ENCODE measurements around the gene P2RX1.

The P2RX1 gene

DNA sequence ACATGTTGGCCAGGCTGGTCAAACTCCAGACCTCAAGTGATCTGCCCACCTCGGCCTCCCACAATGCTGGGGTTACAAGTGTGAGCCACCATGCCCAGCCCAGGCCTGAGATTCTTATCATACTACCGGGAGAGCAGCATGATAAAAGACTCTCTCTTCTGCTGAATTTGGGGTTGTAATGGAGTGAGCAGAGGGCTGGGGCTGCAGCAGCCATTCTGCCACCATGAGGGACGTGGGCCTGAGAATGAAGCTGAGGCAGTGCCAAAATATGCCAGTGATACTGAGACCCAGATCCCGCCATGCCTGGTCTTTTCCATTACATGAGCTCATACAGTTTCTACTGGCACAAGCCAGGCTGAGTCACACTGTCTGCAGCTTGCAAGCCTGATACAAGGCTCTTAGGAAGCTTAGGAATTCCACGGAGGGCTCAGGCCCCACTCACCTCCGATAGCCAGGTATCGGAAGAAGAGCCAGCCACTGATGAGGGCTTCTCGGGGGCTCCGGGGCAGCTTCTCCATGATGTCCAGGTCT is 19.6 kb upstream of the P2RX1 start:
- H3K36me3 ChIP-seq (ENCODE audit: low read length): peaks cover 4% of the 10 kb centered on the region; the same call in 1 of the 2 replicates
- no peak overlapping the region for H2AFZ ChIP-seq (ENCODE audit: low read depth, low read length, severe bottlenecking)
- 0 out of 2 replicates have a peak, but pooled peaks cover 3% of the 10 kb centered on the region for H3F3A ChIP-seq (ENCODE audit: insufficient read depth)
- H3K4me3 ChIP-seq (ENCODE audit: insufficient read depth, low read length, poor library complexity, severe bottlenecking): no peak overlapping the region
- no peaks in the 10 kb centered on the region for H3K9me3 ChIP-seq (ENCODE audit: insufficient read depth, low read length)
- no peaks in the 10 kb centered on the region for H3K79me2 ChIP-seq (ENCODE audit: insufficient read depth, low read length)
- H3K27me3 ChIP-seq (ENCODE audit: low read length): no peaks in the 10 kb centered on the region
- TF ChIP-seq, protein P1, sequence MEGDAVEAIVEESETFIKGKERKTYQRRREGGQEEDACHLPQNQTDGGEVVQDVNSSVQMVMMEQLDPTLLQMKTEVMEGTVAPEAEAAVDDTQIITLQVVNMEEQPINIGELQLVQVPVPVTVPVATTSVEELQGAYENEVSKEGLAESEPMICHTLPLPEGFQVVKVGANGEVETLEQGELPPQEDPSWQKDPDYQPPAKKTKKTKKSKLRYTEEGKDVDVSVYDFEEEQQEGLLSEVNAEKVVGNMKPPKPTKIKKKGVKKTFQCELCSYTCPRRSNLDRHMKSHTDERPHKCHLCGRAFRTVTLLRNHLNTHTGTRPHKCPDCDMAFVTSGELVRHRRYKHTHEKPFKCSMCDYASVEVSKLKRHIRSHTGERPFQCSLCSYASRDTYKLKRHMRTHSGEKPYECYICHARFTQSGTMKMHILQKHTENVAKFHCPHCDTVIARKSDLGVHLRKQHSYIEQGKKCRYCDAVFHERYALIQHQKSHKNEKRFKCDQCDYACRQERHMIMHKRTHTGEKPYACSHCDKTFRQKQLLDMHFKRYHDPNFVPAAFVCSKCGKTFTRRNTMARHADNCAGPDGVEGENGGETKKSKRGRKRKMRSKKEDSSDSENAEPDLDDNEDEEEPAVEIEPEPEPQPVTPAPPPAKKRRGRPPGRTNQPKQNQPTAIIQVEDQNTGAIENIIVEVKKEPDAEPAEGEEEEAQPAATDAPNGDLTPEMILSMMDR (IDR thresholded peaks at IDR 0.05; ENCODE audit: insufficient read depth, low read length, poor library complexity, severe bottlenecking): no peak
- TF ChIP-seq EZH2phosphoT487 (conservative IDR thresholded peaks at IDR 0.05; ENCODE audit: low read length): no peak
- H3K9me2 ChIP-seq (replicated peaks; ENCODE audit: insufficient read depth, low read length): no peaks in the 10 kb centered on the region
- H3K4me2 ChIP-seq (ENCODE audit: low read depth, low read length, poor library complexity, severe bottlenecking): no peak overlapping the region
- H3K27ac ChIP-seq (ENCODE audit: low read depth, low read length): no peak overlapping the region
- no peaks in the 10 kb centered on the region for H4K20me1 ChIP-seq (ENCODE audit: low read depth, low read length)
- H3K9ac ChIP-seq (ENCODE audit: low read length): no peak overlapping the region

DNA sequence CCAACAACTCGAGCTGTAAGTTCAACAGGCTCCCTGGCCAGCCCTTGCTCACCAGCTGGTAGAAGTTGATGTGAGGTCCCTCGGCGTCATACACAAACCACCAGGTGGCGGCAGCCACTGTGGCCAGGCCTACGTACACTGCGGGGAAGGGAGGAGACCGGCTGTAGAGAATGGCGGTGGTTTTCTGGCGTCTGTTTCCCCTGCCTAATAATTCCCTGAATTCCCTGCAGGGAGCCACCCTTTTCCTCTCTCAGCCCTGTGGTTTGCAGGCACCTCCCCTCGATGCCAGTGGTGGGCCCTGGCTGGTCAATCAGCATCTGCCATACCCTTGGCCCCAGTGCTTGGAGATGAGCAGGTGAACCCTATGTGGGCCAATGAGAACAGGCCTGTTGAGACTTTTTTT is 18.9 kb upstream of the P2RX1 start:
- Histone ChIP-seq H3K27me3 (ENCODE audit: low read length) (no peaks in the 10 kb centered on the region), H3K79me2 (ENCODE audit: insufficient read depth, low read length) (no peaks in the 10 kb centered on the region), H3K9me3 (ENCODE audit: insufficient read depth, low read length) (no peaks in the 10 kb centered on the region), H3K4me2 (ENCODE audit: low read depth, low read length, poor library complexity, severe bottlenecking) (no peak overlapping the region), H4K20me1 (ENCODE audit: low read depth, low read length) (no peaks in the 10 kb centered on the region), H2AFZ (ENCODE audit: low read depth, low read length, severe bottlenecking) (no peak overlapping the region), H3F3A (ENCODE audit: insufficient read depth) (0 out of 2 replicates have a peak, but pooled peaks cover 3% of the 10 kb centered on the region), H3K9me2 (replicated peaks; ENCODE audit: insufficient read depth, low read length) (no peaks in the 10 kb centered on the region), H3K27ac (ENCODE audit: low read depth, low read length) (no peak overlapping the region), H3K9ac (ENCODE audit: low read length) (no peak overlapping the region), H3K4me3 (ENCODE audit: insufficient read depth, low read length, poor library complexity, severe bottlenecking) (no peak overlapping the region), H3K36me3 (ENCODE audit: low read length) (peaks cover 4% of the 10 kb centered on the region; the same call in 1 of the 2 replicates)
- TF ChIP-seq, protein P1 (IDR thresholded peaks at IDR 0.05; ENCODE audit: insufficient read depth, low read length, poor library complexity, severe bottlenecking): peak; percentile 28
- TF ChIP-seq EZH2phosphoT487 (conservative IDR thresholded peaks at IDR 0.05; ENCODE audit: low read length): no peak

DNA sequence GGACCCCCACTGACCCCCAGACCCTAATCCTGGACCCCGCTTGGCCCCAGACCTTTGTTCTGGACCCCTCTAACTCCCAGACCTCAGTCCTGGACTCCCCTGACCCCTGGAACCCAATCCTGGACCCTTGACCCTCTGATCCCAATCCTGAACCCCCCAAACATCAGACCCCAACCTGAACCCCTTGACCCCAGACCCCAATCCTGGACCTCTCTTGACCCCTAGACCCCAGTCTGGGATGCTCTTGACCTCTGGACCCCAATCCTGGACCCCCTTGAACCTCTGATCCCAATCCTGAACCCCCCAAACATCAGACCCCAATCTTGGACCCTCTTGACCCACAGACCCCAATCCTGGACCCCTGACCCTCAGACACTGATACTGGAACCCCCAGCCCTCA is 13.5 kb upstream of the P2RX1 start:
- Histone ChIP-seq H3K9me3 (ENCODE audit: insufficient read depth, low read length) (no peaks in the 10 kb centered on the region), H3K27ac (ENCODE audit: low read depth, low read length) (no peak overlapping the region), H3K4me3 (ENCODE audit: insufficient read depth, low read length, poor library complexity, severe bottlenecking) (no peak overlapping the region), H3K27me3 (ENCODE audit: low read length) (no peaks in the 10 kb centered on the region), H3K9me2 (replicated peaks; ENCODE audit: insufficient read depth, low read length) (no peaks in the 10 kb centered on the region), H2AFZ (ENCODE audit: low read depth, low read length, severe bottlenecking) (no peak overlapping the region), H3K36me3 (ENCODE audit: low read length) (peaks cover 1% of the 10 kb centered on the region; the same call in 1 of the 2 replicates), H3F3A (ENCODE audit: insufficient read depth) (0 out of 2 replicates have a peak, but pooled peaks cover 8% of the 10 kb centered on the region), H3K4me2 (ENCODE audit: low read depth, low read length, poor library complexity, severe bottlenecking) (no peak overlapping the region), H3K79me2 (ENCODE audit: insufficient read depth, low read length) (no peaks in the 10 kb centered on the region), H3K9ac (ENCODE audit: low read length) (no peak overlapping the region), H4K20me1 (ENCODE audit: low read depth, low read length) (no peaks in the 10 kb centered on the region; the same call in 1 of the 2 replicates)
- TF ChIP-seq, protein P1 (IDR thresholded peaks at IDR 0.05; ENCODE audit: insufficient read depth, low read length, poor library complexity, severe bottlenecking): no peak
- TF ChIP-seq EZH2phosphoT487 (conservative IDR thresholded peaks at IDR 0.05; ENCODE audit: low read length): no peak
